ENCODE results near the gene SRSF5.

Gene SRSF5

GRCh38 chr14:69815556-69815955 lies 48.6 kb downstream of the SRSF5 start:
- POLR2A ChIA-PET = no interaction called here
- DNase-seq (ENCODE audit: extremely low spot score) = no peak
- CTCF ChIA-PET = interaction anchor here (1.5 kb wide), 1 partner anchor 213 kb away, joined by 3 read pairs; no protein-coding TSS in a partner anchor
- TF ChIP-seq ZNF384 (IDR thresholded peaks at IDR 0.05) = no peak
- no peak for TF ChIP-seq SUZ12 (IDR thresholded peaks at IDR 0.05)
- TF ChIP-seq ARNT (IDR thresholded peaks at IDR 0.05) = no peak
- TF ChIP-seq FOXA1 (IDR thresholded peaks at IDR 0.05) = no peak
- TF ChIP-seq HDGF (IDR thresholded peaks at IDR 0.05; ENCODE audit: borderline replicate concordance) = no peak
- no peak for TF ChIP-seq SP1 (IDR thresholded peaks at IDR 0.05)
- TF ChIP-seq FOXM1 (IDR thresholded peaks at IDR 0.05; ENCODE audit: borderline replicate concordance) = no peak
- no peak for TF ChIP-seq ELF4 (IDR thresholded peaks at IDR 0.05)
- TF ChIP-seq BHLHE40 (IDR thresholded peaks at IDR 0.05; ENCODE audit: borderline replicate concordance) = no peak
- TF ChIP-seq FOXK2 (IDR thresholded peaks at IDR 0.05) = no peak
- no peak for TF ChIP-seq LEF1 (IDR thresholded peaks at IDR 0.05; ENCODE audit: borderline replicate concordance)
- no peak for TF ChIP-seq L3MBTL2 (conservative IDR thresholded peaks at IDR 0.05)
- TF ChIP-seq PKNOX1 (IDR thresholded peaks at IDR 0.05) = no peak
- TF ChIP-seq TARDBP (IDR thresholded peaks at IDR 0.05) = no peak

- DNase-seq (ENCODE audit: extremely low spot score) = no peak
- TF ChIP-seq TARDBP (IDR thresholded peaks at IDR 0.05) (no peak), ZNF384 (IDR thresholded peaks at IDR 0.05) (no peak), LEF1 (IDR thresholded peaks at IDR 0.05; ENCODE audit: borderline replicate concordance) (no peak), HDGF (IDR thresholded peaks at IDR 0.05; ENCODE audit: borderline replicate concordance) (no peak), BHLHE40 (IDR thresholded peaks at IDR 0.05; ENCODE audit: borderline replicate concordance) (no peak), SP1 (IDR thresholded peaks at IDR 0.05) (no peak), L3MBTL2 (conservative IDR thresholded peaks at IDR 0.05) (no peak), FOXA1 (IDR thresholded peaks at IDR 0.05) (no peak), CTBP1 (IDR thresholded peaks at IDR 0.05; ENCODE audit: borderline replicate concordance) (no peak), NFRKB (IDR thresholded peaks at IDR 0.05) (no peak)
- CTCF ChIA-PET = interaction anchor here (1.5 to 3.5 kb wide), 2 partner anchors 212 to 257 kb away, joined by 3 to 22 read pairs; no protein-coding TSS in a partner anchor
- POLR2A ChIA-PET = no interaction called here
These were observed 49.3 kb downstream of the SRSF5 start for GRCh38 chr14:69816216-69816615.

GRCh38 chr14:69818758-69819191 lies 51.8 kb downstream of the SRSF5 start:
- peak; percentile 81 for DNase-seq (ENCODE audit: extremely low spot score)
- no peak for TF ChIP-seq L3MBTL2 (conservative IDR thresholded peaks at IDR 0.05)
- no peak for TF ChIP-seq BHLHE40 (IDR thresholded peaks at IDR 0.05; ENCODE audit: borderline replicate concordance)
- no peak for TF ChIP-seq TARDBP (IDR thresholded peaks at IDR 0.05)
- no peak for TF ChIP-seq LEF1 (IDR thresholded peaks at IDR 0.05; ENCODE audit: borderline replicate concordance)
- TF ChIP-seq ARNT (IDR thresholded peaks at IDR 0.05) = no peak
- TF ChIP-seq FOXM1 (IDR thresholded peaks at IDR 0.05; ENCODE audit: borderline replicate concordance) = no peak
- TF ChIP-seq CTBP1 (IDR thresholded peaks at IDR 0.05; ENCODE audit: borderline replicate concordance) = no peak
- no peak for TF ChIP-seq ELF4 (IDR thresholded peaks at IDR 0.05)
- no peak for TF ChIP-seq SP1 (IDR thresholded peaks at IDR 0.05)
- no peak for TF ChIP-seq NFRKB (IDR thresholded peaks at IDR 0.05)
- TF ChIP-seq FOXK2 (IDR thresholded peaks at IDR 0.05) = no peak
- CTCF ChIA-PET = interaction anchor here (0.6 to 3.5 kb wide), 7 partner anchors 15 to 268 kb away, joined by 3 to 28 read pairs (median 4); no protein-coding TSS in a partner anchor
- POLR2A ChIA-PET = interaction anchor here (1.3 kb wide), 1 partner anchor 61 kb away, joined by 3 read pairs; no protein-coding TSS in a partner anchor

- POLR2A ChIA-PET = no interaction called here
- CTCF ChIA-PET = interaction anchor here (3.5 kb wide), 2 partner anchors 208 to 254 kb away, joined by 22 to 28 read pairs; no protein-coding TSS in a partner anchor
These were observed 52.7 kb downstream of the SRSF5 start for GRCh38 chr14:69819607-69820006.

GRCh38 chr14:69820991-69821390 lies 54.0 kb downstream of the SRSF5 start:
- TF ChIP-seq ELF4 (IDR thresholded peaks at IDR 0.05) (no peak), TARDBP (IDR thresholded peaks at IDR 0.05) (no peak), PKNOX1 (IDR thresholded peaks at IDR 0.05) (no peak), FOXA1 (IDR thresholded peaks at IDR 0.05) (no peak)
- POLR2A ChIA-PET = no interaction called here
- CTCF ChIA-PET = interaction anchor here (0.6 to 1.0 kb wide), 2 partner anchors 241 to 1071 kb away, joined by 3 to 6 read pairs; no protein-coding TSS in a partner anchor

More at GRCh38 chr14:69819607-69820006, 52.7 kb downstream of the SRSF5 start:
- TF ChIP-seq CTBP1 (IDR thresholded peaks at IDR 0.05; ENCODE audit: borderline replicate concordance) = no peak
- no peak for TF ChIP-seq BHLHE40 (IDR thresholded peaks at IDR 0.05; ENCODE audit: borderline replicate concordance)
- TF ChIP-seq SUZ12 (IDR thresholded peaks at IDR 0.05) = no peak
- DNase-seq (ENCODE audit: extremely low spot score) = no peak

More at GRCh38 chr14:69820991-69821390, 54.0 kb downstream of the SRSF5 start:
- no peak for DNase-seq (ENCODE audit: extremely low spot score)

Measured in HEK293T (cell line).